ENCODE measurements around the gene FBXO48.

DNA sequence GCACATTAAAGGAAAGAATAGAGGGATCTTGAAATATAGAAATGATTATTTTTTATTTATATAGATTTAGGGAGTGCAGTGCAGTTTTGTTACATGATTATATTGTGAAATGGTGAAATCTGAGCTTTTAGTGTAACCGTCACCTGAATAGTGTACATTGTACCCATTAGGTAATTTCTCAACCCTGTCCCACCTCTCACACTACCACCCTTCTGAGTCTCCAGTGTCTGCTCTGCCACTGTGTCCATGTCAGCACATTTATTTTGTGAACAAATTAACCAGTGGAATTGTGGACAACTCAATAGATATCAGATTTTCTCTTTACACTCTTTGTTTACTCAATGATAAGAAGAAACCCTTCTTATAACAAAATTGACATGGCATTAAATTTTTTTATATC is 24.5 kb upstream of the FBXO48 start:
- TF ChIP-seq, protein P1, sequence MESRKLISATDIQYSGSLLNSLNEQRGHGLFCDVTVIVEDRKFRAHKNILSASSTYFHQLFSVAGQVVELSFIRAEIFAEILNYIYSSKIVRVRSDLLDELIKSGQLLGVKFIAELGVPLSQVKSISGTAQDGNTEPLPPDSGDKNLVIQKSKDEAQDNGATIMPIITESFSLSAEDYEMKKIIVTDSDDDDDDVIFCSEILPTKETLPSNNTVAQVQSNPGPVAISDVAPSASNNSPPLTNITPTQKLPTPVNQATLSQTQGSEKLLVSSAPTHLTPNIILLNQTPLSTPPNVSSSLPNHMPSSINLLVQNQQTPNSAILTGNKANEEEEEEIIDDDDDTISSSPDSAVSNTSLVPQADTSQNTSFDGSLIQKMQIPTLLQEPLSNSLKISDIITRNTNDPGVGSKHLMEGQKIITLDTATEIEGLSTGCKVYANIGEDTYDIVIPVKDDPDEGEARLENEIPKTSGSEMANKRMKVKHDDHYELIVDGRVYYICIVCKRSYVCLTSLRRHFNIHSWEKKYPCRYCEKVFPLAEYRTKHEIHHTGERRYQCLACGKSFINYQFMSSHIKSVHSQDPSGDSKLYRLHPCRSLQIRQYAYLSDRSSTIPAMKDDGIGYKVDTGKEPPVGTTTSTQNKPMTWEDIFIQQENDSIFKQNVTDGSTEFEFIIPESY (IDR thresholded peaks at IDR 0.05) = no peak
- TF ChIP-seq, protein P2, sequence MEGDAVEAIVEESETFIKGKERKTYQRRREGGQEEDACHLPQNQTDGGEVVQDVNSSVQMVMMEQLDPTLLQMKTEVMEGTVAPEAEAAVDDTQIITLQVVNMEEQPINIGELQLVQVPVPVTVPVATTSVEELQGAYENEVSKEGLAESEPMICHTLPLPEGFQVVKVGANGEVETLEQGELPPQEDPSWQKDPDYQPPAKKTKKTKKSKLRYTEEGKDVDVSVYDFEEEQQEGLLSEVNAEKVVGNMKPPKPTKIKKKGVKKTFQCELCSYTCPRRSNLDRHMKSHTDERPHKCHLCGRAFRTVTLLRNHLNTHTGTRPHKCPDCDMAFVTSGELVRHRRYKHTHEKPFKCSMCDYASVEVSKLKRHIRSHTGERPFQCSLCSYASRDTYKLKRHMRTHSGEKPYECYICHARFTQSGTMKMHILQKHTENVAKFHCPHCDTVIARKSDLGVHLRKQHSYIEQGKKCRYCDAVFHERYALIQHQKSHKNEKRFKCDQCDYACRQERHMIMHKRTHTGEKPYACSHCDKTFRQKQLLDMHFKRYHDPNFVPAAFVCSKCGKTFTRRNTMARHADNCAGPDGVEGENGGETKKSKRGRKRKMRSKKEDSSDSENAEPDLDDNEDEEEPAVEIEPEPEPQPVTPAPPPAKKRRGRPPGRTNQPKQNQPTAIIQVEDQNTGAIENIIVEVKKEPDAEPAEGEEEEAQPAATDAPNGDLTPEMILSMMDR (IDR thresholded peaks at IDR 0.05 in 2 of 3, conservative IDR thresholded peaks at IDR 0.05 in 1 of 3; ENCODE audit: control insufficient read depth in 2 of 3, extremely low read depth in 1 of 3, insufficient read depth in 1 of 3, low read depth in 3 of 3, low read length in 3 of 3) = no peak
- TF ChIP-seq YY1 (IDR thresholded peaks at IDR 0.05; ENCODE audit: low read depth, low read length) (no peak), EZH2 (IDR thresholded peaks at IDR 0.05; ENCODE audit: borderline replicate concordance, control insufficient read depth, low read depth, low read length) (no peak), GATAD2B (conservative IDR thresholded peaks at IDR 0.05; ENCODE audit: low read depth) (no peak), GABPA (IDR thresholded peaks at IDR 0.05; ENCODE audit: low read depth) (no peak)
- TF ChIP-seq, protein P3, sequence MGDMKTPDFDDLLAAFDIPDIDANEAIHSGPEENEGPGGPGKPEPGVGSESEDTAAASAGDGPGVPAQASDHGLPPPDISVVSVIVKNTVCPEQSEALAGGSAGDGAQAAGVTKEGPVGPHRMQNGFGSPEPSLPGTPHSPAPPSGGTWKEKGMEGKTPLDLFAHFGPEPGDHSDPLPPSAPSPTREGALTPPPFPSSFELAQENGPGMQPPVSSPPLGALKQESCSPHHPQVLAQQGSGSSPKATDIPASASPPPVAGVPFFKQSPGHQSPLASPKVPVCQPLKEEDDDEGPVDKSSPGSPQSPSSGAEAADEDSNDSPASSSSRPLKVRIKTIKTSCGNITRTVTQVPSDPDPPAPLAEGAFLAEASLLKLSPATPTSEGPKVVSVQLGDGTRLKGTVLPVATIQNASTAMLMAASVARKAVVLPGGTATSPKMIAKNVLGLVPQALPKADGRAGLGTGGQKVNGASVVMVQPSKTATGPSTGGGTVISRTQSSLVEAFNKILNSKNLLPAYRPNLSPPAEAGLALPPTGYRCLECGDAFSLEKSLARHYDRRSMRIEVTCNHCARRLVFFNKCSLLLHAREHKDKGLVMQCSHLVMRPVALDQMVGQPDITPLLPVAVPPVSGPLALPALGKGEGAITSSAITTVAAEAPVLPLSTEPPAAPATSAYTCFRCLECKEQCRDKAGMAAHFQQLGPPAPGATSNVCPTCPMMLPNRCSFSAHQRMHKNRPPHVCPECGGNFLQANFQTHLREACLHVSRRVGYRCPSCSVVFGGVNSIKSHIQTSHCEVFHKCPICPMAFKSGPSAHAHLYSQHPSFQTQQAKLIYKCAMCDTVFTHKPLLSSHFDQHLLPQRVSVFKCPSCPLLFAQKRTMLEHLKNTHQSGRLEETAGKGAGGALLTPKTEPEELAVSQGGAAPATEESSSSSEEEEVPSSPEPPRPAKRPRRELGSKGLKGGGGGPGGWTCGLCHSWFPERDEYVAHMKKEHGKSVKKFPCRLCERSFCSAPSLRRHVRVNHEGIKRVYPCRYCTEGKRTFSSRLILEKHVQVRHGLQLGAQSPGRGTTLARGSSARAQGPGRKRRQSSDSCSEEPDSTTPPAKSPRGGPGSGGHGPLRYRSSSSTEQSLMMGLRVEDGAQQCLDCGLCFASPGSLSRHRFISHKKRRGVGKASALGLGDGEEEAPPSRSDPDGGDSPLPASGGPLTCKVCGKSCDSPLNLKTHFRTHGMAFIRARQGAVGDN (IDR thresholded peaks at IDR 0.05) = no peak
